SU-DHL-6 (cell line): Measurements from ENCODE around the gene PRSS50.

Source experiments
- CTCF ChIP-seq: fragments of 200-600 bp; sonication (generic); IDR thresholded peaks from one replicate; pipeline ENCODE4 v1.5.1; 2017; ENCODE audit warnings: antibody characterized with exemption, mild to moderate bottlenecking, low read length, moderate library complexity; ENCODE audit not compliant: insufficient read depth, poor library complexity, severe bottlenecking
- EZH2phosphoT487 ChIP-seq: fragments of 200-600 bp; sonication (generic), shearing (Covaris generic); conservative IDR thresholded peaks from 2 replicates; pipeline ENCODE4 v1.6.1; 2018; ENCODE audit warnings: mild to moderate bottlenecking, antibody characterized with exemption, low read length, moderate library complexity, mixed read lengths

- TF ChIP-seq EZH2phosphoT487, result no peak
- TF ChIP-seq CTCF, result no peak
Measured at GRCh38 chr3:46669191-46669999, 48.3 kb downstream of the PRSS50 start.
